HG03175 (cell line): ENCODE data around the gene ARHGAP26.
"Not testable (repeated sequence)": the region's sequence is repeated elsewhere in the genome, so short reads cannot be mapped to it uniquely, and the experiment has no call there.

Source experiments
- ATAC-seq: cut with Tn5 transposase; IDR thresholded peaks from one replicate; pipeline ENCODE4 v1.9.1; 2021; ENCODE audit warnings: mild to moderate bottlenecking, moderate library complexity; ENCODE audit not compliant: unreplicated experiment

ARHGAP26 gene

GRCh38 chr5:143073766-143074165 is 303.6 kb downstream of the ARHGAP26 start:
- ATAC-seq = no peak

- ATAC-seq = no peak
Observed at GRCh38 chr5:143074414-143074996, 304.3 kb downstream of the ARHGAP26 start.

- no peak for ATAC-seq
Observed at GRCh38 chr5:143076377-143076776, 306.2 kb downstream of the ARHGAP26 start.

- no peak for ATAC-seq
Observed at GRCh38 chr5:143077453-143078103, 307.4 kb downstream of the ARHGAP26 start.

- no peak for ATAC-seq
Observed at GRCh38 chr5:143078313-143078712, 308.1 kb downstream of the ARHGAP26 start.

- no peak for ATAC-seq
Observed at GRCh38 chr5:143078971-143079370, 308.8 kb downstream of the ARHGAP26 start.

GRCh38 chr5:143080407-143080806 is 310.2 kb downstream of the ARHGAP26 start:
- ATAC-seq = no peak

GRCh38 chr5:143080982-143081381 is 310.8 kb downstream of the ARHGAP26 start:
- ATAC-seq = no peak

GRCh38 chr5:143083006-143083405 is 312.8 kb downstream of the ARHGAP26 start:
- ATAC-seq = no peak

- no peak for ATAC-seq
Observed at GRCh38 chr5:143084407-143084806, 314.2 kb downstream of the ARHGAP26 start.

- no peak for ATAC-seq
Observed at GRCh38 chr5:143085319-143085917, 315.2 kb downstream of the ARHGAP26 start.

GRCh38 chr5:143086546-143086907 is 316.4 kb downstream of the ARHGAP26 start:
- no peak for ATAC-seq

GRCh38 chr5:143086908-143087637 is 316.9 kb downstream of the ARHGAP26 start:
- ATAC-seq = no peak

- not testable (repeated sequence) for ATAC-seq
Observed at GRCh38 chr5:143088702-143089101, 318.5 kb downstream of the ARHGAP26 start.

- not testable (repeated sequence) for ATAC-seq
Observed at GRCh38 chr5:143090044-143090443, 319.9 kb downstream of the ARHGAP26 start.

GRCh38 chr5:143092711-143093451 is 322.7 kb downstream of the ARHGAP26 start:
- not testable (repeated sequence) for ATAC-seq

- ATAC-seq = no peak
Observed at GRCh38 chr5:143093452-143094086, 323.4 kb downstream of the ARHGAP26 start.

GRCh38 chr5:143094087-143094521 is 323.9 kb downstream of the ARHGAP26 start:
- no peak for ATAC-seq

- ATAC-seq = not testable (repeated sequence)
Observed at GRCh38 chr5:143094608-143095007, 324.4 kb downstream of the ARHGAP26 start.

GRCh38 chr5:143101121-143101520 is 330.9 kb downstream of the ARHGAP26 start:
- peak; percentile 84 for ATAC-seq
